Adrenal gland (tissue), 5 donors: ENCODE results near the gene RFXANK.

ENCODE experiments used
- POLR2A ChIP-seq, 2 donors: fragments of 450-650 bp; IDR thresholded peaks; one replicate each; pipeline ENCODE4 v1.6.1; 2017; ENCODE audit warnings: antibody characterized with exemption in 2 of 2, mild to moderate bottlenecking in 2 of 2, moderate library complexity in 1 of 2
- TF ChIP-seq, protein P1 (sequence below), 6 experiments: fragments of 450-650 bp in 4 of 6; fragments of 200-600 bp in 2 of 6; sonication (generic) in 1 of 6; IDR thresholded peaks; 1 replicate in 5 of 6; 2 replicates in 1 of 6; pipeline versions ENCODE4 v1.5.1 to v1.8.0; 2016 to 2021; ENCODE audit warnings: antibody characterized with exemption in 6 of 6, mild to moderate bottlenecking in 2 of 6, moderate library complexity in 1 of 6
- donor health status: DM: no; HTN: no; CAD: no.

- TF ChIP-seq, protein P1, sequence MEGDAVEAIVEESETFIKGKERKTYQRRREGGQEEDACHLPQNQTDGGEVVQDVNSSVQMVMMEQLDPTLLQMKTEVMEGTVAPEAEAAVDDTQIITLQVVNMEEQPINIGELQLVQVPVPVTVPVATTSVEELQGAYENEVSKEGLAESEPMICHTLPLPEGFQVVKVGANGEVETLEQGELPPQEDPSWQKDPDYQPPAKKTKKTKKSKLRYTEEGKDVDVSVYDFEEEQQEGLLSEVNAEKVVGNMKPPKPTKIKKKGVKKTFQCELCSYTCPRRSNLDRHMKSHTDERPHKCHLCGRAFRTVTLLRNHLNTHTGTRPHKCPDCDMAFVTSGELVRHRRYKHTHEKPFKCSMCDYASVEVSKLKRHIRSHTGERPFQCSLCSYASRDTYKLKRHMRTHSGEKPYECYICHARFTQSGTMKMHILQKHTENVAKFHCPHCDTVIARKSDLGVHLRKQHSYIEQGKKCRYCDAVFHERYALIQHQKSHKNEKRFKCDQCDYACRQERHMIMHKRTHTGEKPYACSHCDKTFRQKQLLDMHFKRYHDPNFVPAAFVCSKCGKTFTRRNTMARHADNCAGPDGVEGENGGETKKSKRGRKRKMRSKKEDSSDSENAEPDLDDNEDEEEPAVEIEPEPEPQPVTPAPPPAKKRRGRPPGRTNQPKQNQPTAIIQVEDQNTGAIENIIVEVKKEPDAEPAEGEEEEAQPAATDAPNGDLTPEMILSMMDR (IDR thresholded peaks at IDR 0.05): no peak
- TF ChIP-seq POLR2A (IDR thresholded peaks at IDR 0.05): no peak
Observed at GRCh38 chr19:19152668-19153384, 39.2 kb upstream of the RFXANK start.
